Right atrium auricular region (tissue), 2 donors: Measurements from ENCODE around the gene DYSF. TPM values are rescaled to one million over a fixed set of nuclear protein-coding genes. Genes with fewer than 3 reads are reported as not detected.

ENCODE experiments used
- DNase-seq: peaks from one replicate; pipeline ENCODE4 v3.0.0-alpha.2; 2019; ENCODE audit warnings: low spot score
- H3K27ac ChIP-seq, 2 donors: fragments of 200-600 bp; sonication (generic); 1 replicate in 1 of 2; 2 replicates in 1 of 2; pipeline ENCODE4 v1.5.1; 2016 to 2019
- H3K27me3 ChIP-seq, 2 donors: fragments of 200-600 bp; sonication (generic); one replicate each; pipeline versions ENCODE4 v1.5.1 to v1.6.0; 2017 to 2019
- H3K36me3 ChIP-seq: fragments of 200-600 bp; sonication (generic); one replicate; pipeline ENCODE4 v1.5.1; 2016
- H3K4me1 ChIP-seq, 2 donors: fragments of 200-600 bp; sonication (generic); one replicate each; pipeline versions ENCODE4 v1.5.1 to v1.6.0; 2017 to 2019
- H3K4me3 ChIP-seq, 2 donors: fragments of 200-600 bp; sonication (generic); 1 replicate in 1 of 2; 2 replicates in 1 of 2; pipeline ENCODE4 v1.5.1; 2017 to 2019; ENCODE audit warnings: mild to moderate bottlenecking in 1 of 2, moderate library complexity in 1 of 2
- H3K9me3 ChIP-seq, 2 donors: fragments of 200-600 bp; sonication (generic); one replicate each; pipeline ENCODE4 v1.5.1; 2019
- CTCF ChIP-seq, 2 donors: fragments of 200-600 bp; sonication (generic); IDR thresholded peaks; one replicate each; pipeline ENCODE4 v1.5.1; 2019; ENCODE audit warnings: antibody characterized with exemption in 2 of 2
- total RNA-seq, 2 donors: library from RNA; depleted of rRNA; stranded (reverse); fragments of >200 nt; gene quantifications; one replicate each; pipeline ENCODE4 v1.1.0, GENCODE V29; 2016

The DYSF gene
- total RNA-seq, 2 donors from 2014 or later, result 31.3 to 52.1 TPM

GRCh38 chr2:71588497-71589170 lies 135.3 kb downstream of the DYSF start:
- Histone ChIP-seq H3K9me3 (no peaks in the 10 kb centered on the region), H3K4me1 (no peaks in the 10 kb centered on the region), H3K36me3 (peaks cover 18% of the 10 kb centered on the region), H3K4me3 (no peak overlapping the region), H3K27me3 (no peaks in the 10 kb centered on the region), H3K27ac (no peak overlapping the region)
- no peak for TF ChIP-seq CTCF (IDR thresholded peaks at IDR 0.05)
- no peak for DNase-seq

GRCh38 chr2:71589763-71590162 lies 136.4 kb downstream of the DYSF start:
- H3K4me3 ChIP-seq, result no peak overlapping the region
- no peaks in the 10 kb centered on the region for H3K4me1 ChIP-seq
- DNase-seq, result no peak
- H3K27me3 ChIP-seq, result no peaks in the 10 kb centered on the region
- peaks cover 18% of the 10 kb centered on the region for H3K36me3 ChIP-seq
- no peak for TF ChIP-seq CTCF (IDR thresholded peaks at IDR 0.05)
- H3K27ac ChIP-seq, result no peak overlapping the region
- H3K9me3 ChIP-seq, result no peaks in the 10 kb centered on the region

- H3K27me3 ChIP-seq, result no peaks in the 10 kb centered on the region
- no peaks in the 10 kb centered on the region for H3K4me1 ChIP-seq
Measured at GRCh38 chr2:71591044-71591443, 137.7 kb downstream of the DYSF start.

GRCh38 chr2:71592181-71592711 lies 138.9 kb downstream of the DYSF start:
- TF ChIP-seq CTCF (IDR thresholded peaks at IDR 0.05), result no peak
- no peaks in the 10 kb centered on the region for H3K27me3 ChIP-seq
- peaks cover 18% of the 10 kb centered on the region for H3K36me3 ChIP-seq
- H3K4me1 ChIP-seq, result no peaks in the 10 kb centered on the region
- H3K27ac ChIP-seq, result no peak overlapping the region
- H3K9me3 ChIP-seq, result no peaks in the 10 kb centered on the region
- DNase-seq, result no peak
- H3K4me3 ChIP-seq, result no peak overlapping the region

More at GRCh38 chr2:71591044-71591443, 137.7 kb downstream of the DYSF start:
- no peak for DNase-seq
- Histone ChIP-seq H3K4me3 (no peak overlapping the region), H3K27ac (no peak overlapping the region), H3K36me3 (peaks cover 18% of the 10 kb centered on the region), H3K9me3 (no peaks in the 10 kb centered on the region)
- TF ChIP-seq CTCF (IDR thresholded peaks at IDR 0.05), result no peak

GRCh38 chr2:71595569-71595968 lies 142.2 kb downstream of the DYSF start:
- Histone ChIP-seq H3K9me3 (no peaks in the 10 kb centered on the region), H3K27me3 (no peaks in the 10 kb centered on the region), H3K4me1 (no peaks in the 10 kb centered on the region), H3K36me3 (peaks cover 27% of the 10 kb centered on the region), H3K4me3 (no peak overlapping the region), H3K27ac (no peak overlapping the region)
- DNase-seq, result no peak
- no peak for TF ChIP-seq CTCF (IDR thresholded peaks at IDR 0.05)

- Histone ChIP-seq H3K27me3 (no peaks in the 10 kb centered on the region), H3K4me3 (no peak overlapping the region), H3K9me3 (no peaks in the 10 kb centered on the region), H3K36me3 (peaks cover 27% of the 10 kb centered on the region), H3K4me1 (no peaks in the 10 kb centered on the region), H3K27ac (no peak overlapping the region)
- DNase-seq, result no peak
- TF ChIP-seq CTCF (IDR thresholded peaks at IDR 0.05), result no peak
Measured at GRCh38 chr2:71596011-71596410, 142.7 kb downstream of the DYSF start.
